Neural progenitor cell (in vitro differentiated cells): Measurements from ENCODE around the gene MT1E. TPM values are rescaled to one million over a fixed set of nuclear protein-coding genes. Genes with fewer than 3 reads are reported as not detected.

Experiments
- DNase-seq: peaks from one replicate; pipeline ENCODE4 v3.0.0-alpha.2; 2016; ENCODE audit warnings: low spot score
- H2AFZ ChIP-seq: fragments of 200-600 bp; sonication (generic); replicated peaks from 2 replicates; pipeline ENCODE4 v1.6.1; 2016; ENCODE audit warnings: antibody characterized with exemption
- H3F3A ChIP-seq: fragments of 200-600 bp; sonication (generic); 2 replicates; pipeline ENCODE4 v1.6.1; 2016; ENCODE audit warnings: antibody characterized with exemption, low read depth
- H3K27ac ChIP-seq: fragments of 200-600 bp; sonication (generic); 2 replicates; pipeline ENCODE4 v1.5.1; 2016; ENCODE audit warnings: mild to moderate bottlenecking
- H3K27me3 ChIP-seq: fragments of 200-600 bp; sonication (generic); 2 replicates; pipeline ENCODE4 v1.6.1; 2016; ENCODE audit warnings: mild to moderate bottlenecking, moderate library complexity
- H3K36me3 ChIP-seq: fragments of 200-600 bp; sonication (generic); 2 replicates; pipeline ENCODE4 v1.5.1; 2016
- H3K4me1 ChIP-seq: fragments of 200-600 bp; sonication (generic); 2 replicates; pipeline ENCODE4 v1.6.1; 2016; ENCODE audit warnings: mixed run types
- H3K4me2 ChIP-seq: fragments of 200-600 bp; sonication (generic); 2 replicates; pipeline ENCODE4 v1.6.1; 2016
- H3K4me3 ChIP-seq: fragments of 200-600 bp; sonication (generic); 2 replicates; pipeline ENCODE4 v1.5.1; 2016
- H3K79me2 ChIP-seq: fragments of 200-600 bp; sonication (generic); 2 replicates; pipeline ENCODE4 v1.6.1; 2016; ENCODE audit warnings: low read depth
- H3K9ac ChIP-seq: fragments of 200-600 bp; sonication (generic); 2 replicates; pipeline ENCODE4 v1.6.1; 2016
- H3K9me3 ChIP-seq: fragments of 200-600 bp; sonication (generic); 2 replicates; pipeline ENCODE4 v1.5.1; 2016; ENCODE audit warnings: low read depth
- H4K20me1 ChIP-seq: fragments of 200-600 bp; sonication (generic); 2 replicates; pipeline ENCODE4 v1.6.1; 2016; ENCODE audit warnings: low read depth
- H3K27ac Mint-ChIP-seq: 3 replicates; pipeline ENCODE4 v1.8.0; 2021; ENCODE audit warnings: mixed read lengths
- H3K27me3 Mint-ChIP-seq: 2 replicates; pipeline ENCODE4 v1.8.0; 2022; ENCODE audit warnings: low read depth, mild to moderate bottlenecking, inconsistent platforms, moderate library complexity, mixed read lengths; ENCODE audit not compliant: insufficient read depth
- H3K36me3 Mint-ChIP-seq: 3 replicates; pipeline ENCODE4 v1.8.0; 2021; ENCODE audit warnings: mixed read lengths
- H3K4me1 Mint-ChIP-seq: 3 replicates; pipeline ENCODE4 v1.8.0; 2021; ENCODE audit warnings: mixed read lengths
- H3K4me3 Mint-ChIP-seq: 3 replicates; pipeline ENCODE4 v1.8.0; 2021; ENCODE audit warnings: mild to moderate bottlenecking, moderate library complexity, mixed read lengths
- H3K9me3 Mint-ChIP-seq: 3 replicates; pipeline ENCODE4 v1.8.0; 2020; ENCODE audit warnings: mixed read lengths
- EZH2 ChIP-seq: fragments of 200-600 bp; sonication (generic); IDR thresholded peaks from 2 replicates; pipeline ENCODE4 v1.6.1; 2017; ENCODE audit warnings: antibody characterized with exemption, mild to moderate bottlenecking, moderate library complexity
- EZH2phosphoT487 ChIP-seq: fragments of 200-600 bp; sonication (generic); IDR thresholded peaks from 2 replicates; pipeline ENCODE4 v1.6.1; 2017; ENCODE audit warnings: antibody characterized with exemption
- total RNA-seq: library from RNA; depleted of rRNA; stranded (reverse); fragments of >200 nt; gene quantifications from 2 replicates; pipeline ENCODE4 v1.2.3, GENCODE V29; 2015; ENCODE audit warnings: low replicate concordance
- TF ChIP-seq, protein P1 (sequence below): fragments of 200-600 bp; sonication (generic); IDR thresholded peaks from 2 replicates; pipeline ENCODE4 v1.5.1; 2017; ENCODE audit warnings: antibody characterized with exemption, mild to moderate bottlenecking

The MT1E gene
- total RNA-seq, 1 donor from 2014 or later: 2.4 TPM

DNA sequence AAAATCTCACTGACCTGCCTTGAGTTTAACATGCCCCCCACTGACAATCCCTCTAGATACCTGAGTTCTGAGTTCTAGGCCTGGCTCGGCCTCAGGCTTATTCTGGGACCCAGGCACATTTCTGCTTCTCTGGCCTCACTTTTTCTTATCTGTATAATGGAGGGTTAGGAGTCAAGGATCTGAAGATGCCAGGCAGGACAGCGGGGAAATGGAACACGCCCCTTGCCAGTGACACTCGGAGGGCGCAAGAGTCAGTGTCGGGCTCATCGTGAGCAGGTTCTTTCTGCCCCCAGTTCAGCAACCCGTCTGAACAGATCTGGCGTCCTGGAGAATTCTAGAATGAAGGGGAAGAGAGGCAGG lies 36.8 kb upstream of the MT1E start:
- H2AFZ ChIP-seq: peak overlapping the region; percentile 85
- Mint-ChIP-seq H3K4me1 (peaks cover 6% of the 10 kb centered on the region), H3K27ac (no peak overlapping the region), H3K27me3 (peaks cover 41% of the 10 kb centered on the region), H3K4me3 (peak overlapping the region; percentile 89), H3K36me3 (peaks cover 3% of the 10 kb centered on the region), H3K9me3 (peaks cover 2% of the 10 kb centered on the region)
- peak overlapping the region; percentile 66 for H3K4me3 ChIP-seq
- no peaks in the 10 kb centered on the region for H3K36me3 ChIP-seq
- no peaks in the 10 kb centered on the region for H3K9me3 ChIP-seq
- no peaks in the 10 kb centered on the region for H3F3A ChIP-seq
- H3K79me2 ChIP-seq: no peaks in the 10 kb centered on the region
- no peak for TF ChIP-seq EZH2
- TF ChIP-seq, protein P1, sequence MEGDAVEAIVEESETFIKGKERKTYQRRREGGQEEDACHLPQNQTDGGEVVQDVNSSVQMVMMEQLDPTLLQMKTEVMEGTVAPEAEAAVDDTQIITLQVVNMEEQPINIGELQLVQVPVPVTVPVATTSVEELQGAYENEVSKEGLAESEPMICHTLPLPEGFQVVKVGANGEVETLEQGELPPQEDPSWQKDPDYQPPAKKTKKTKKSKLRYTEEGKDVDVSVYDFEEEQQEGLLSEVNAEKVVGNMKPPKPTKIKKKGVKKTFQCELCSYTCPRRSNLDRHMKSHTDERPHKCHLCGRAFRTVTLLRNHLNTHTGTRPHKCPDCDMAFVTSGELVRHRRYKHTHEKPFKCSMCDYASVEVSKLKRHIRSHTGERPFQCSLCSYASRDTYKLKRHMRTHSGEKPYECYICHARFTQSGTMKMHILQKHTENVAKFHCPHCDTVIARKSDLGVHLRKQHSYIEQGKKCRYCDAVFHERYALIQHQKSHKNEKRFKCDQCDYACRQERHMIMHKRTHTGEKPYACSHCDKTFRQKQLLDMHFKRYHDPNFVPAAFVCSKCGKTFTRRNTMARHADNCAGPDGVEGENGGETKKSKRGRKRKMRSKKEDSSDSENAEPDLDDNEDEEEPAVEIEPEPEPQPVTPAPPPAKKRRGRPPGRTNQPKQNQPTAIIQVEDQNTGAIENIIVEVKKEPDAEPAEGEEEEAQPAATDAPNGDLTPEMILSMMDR: no peak
- TF ChIP-seq EZH2phosphoT487: no peak
- peaks cover 3% of the 10 kb centered on the region for H3K4me1 ChIP-seq
- no peak overlapping the region for H3K9ac ChIP-seq
- H3K4me2 ChIP-seq: peak overlapping the region; percentile 100
- H3K27ac ChIP-seq: no peak overlapping the region
- peaks cover 11% of the 10 kb centered on the region for H4K20me1 ChIP-seq
- DNase-seq: no peak
- H3K27me3 ChIP-seq: peaks cover 99% of the 10 kb centered on the region

DNA sequence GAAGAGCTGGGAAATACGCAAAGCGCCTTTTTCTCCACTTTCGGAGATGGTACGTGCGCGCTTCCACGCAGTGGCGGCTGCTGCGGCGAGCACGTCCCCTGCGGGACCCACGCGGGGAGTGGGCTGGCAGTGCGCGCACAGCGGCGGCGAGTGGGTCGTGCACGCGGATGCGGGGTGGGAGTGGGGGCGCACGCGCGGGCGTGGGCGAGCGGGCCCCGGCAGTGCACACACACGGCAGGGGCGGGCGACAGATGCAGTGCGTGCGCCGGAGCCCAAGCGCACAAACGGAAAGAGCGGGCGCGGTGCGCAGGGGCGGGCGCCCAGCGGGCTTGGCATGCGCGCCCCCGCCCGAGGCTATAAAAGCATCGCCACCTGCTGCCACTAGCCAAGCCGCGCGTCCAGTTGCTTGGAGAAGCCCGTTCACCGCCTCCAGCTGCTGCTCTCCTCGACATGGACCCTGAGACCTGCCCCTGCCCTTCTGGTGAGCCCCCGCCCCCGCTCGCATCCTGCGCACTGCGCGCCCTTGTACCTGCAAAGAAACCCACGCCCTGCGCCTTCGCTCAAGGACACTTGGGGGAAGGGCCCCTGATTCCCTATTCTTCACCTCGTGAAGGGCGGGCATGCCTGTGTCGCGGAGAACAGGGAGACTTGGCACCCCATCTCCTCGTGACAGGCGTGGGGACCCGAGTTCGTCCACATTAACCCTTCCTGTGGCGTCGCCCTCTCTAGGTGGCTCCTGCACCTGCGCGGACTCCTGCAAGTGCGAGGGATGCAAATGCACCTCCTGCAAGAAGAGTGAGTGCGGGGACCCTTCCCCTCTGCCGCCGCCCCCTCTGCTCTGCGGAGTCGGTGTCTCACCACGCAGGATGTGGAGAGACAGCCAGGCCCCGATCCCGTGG lies 36.2 kb upstream of the MT1E start, which contains the start of gene MT3:
Gene MT3 (plus strand): TSS at position 388 of the 899 bp plus-strand sequence. CDS start 63 bp downstream, at position 451.
- H3K9me3 ChIP-seq: no peaks in the 10 kb centered on the region
- H3K27ac ChIP-seq: no peak within 1 kb of the TSS
- no peaks in the 10 kb centered on the region for H3K79me2 ChIP-seq
- H3F3A ChIP-seq: no peaks in the 10 kb centered on the region
- TF ChIP-seq, protein P1: no peak
- TF ChIP-seq EZH2 (peak; percentile 82), EZH2phosphoT487 (peak; percentile 62)
- DNase-seq: peak; percentile 85
- peak within 1 kb of the TSS; percentile 85 for H2AFZ ChIP-seq
- peak within 1 kb of the TSS; percentile 66 for H3K4me3 ChIP-seq
- no peak within 1 kb of the TSS for H3K9ac ChIP-seq
- peaks cover 95% of the 10 kb centered on the region for H3K27me3 ChIP-seq
- Mint-ChIP-seq H3K36me3 (peaks cover 3% of the 10 kb centered on the region), H3K9me3 (peaks cover 2% of the 10 kb centered on the region), H3K4me1 (peaks cover 6% of the 10 kb centered on the region), H3K27me3 (peaks cover 42% of the 10 kb centered on the region), H3K27ac (no peak within 1 kb of the TSS), H3K4me3 (peak within 1 kb of the TSS; percentile 89)
- H3K4me1 ChIP-seq: peaks cover 3% of the 10 kb centered on the region
- H4K20me1 ChIP-seq: peaks cover 11% of the 10 kb centered on the region
- H3K36me3 ChIP-seq: no peaks in the 10 kb centered on the region
- peak within 1 kb of the TSS; percentile 100 for H3K4me2 ChIP-seq

DNA sequence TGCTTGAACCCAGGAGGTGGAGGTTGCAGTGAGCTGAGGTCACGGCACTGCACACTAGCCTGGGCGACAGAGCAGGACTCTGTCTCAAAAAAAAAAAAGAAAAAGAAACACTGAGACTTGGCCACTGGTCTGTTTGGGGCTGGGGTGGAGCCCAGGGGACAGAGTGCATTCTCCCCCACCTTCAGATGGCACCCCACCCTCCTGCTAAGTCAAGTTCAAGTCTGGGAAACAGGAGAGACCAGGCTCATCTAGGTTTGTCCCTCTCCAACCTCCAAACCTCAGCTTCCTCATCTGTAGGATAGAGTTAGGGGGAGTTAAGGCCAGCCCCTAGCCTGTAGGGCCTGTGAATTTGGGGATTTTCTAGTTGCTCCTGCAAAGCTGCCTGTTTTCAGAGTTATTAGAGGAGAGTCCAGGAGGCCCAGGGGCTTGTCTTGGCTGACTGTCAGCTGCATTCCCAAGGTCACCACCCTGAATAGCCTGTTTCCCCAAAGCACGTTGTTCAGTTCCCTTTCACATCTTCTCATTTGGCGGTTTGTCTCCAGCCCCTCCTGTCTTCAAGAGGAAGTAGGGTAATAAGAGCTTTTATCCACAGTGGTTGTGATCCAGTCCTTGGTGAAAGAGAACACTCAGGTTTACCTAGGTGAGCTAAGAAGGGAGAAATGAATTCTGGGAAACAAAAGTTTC lies 34.1 kb upstream of the MT1E start:
- peaks cover 38% of the 10 kb centered on the region for H3K27me3 Mint-ChIP-seq
- no peaks in the 10 kb centered on the region for H3K36me3 ChIP-seq
- peaks cover 6% of the 10 kb centered on the region for H3K4me1 Mint-ChIP-seq
- no peak overlapping the region for H3K27ac ChIP-seq
- no peak overlapping the region for H3K27ac Mint-ChIP-seq
- DNase-seq: no peak
- H3K9ac ChIP-seq: no peak overlapping the region
- H3K4me2 ChIP-seq: no peak overlapping the region
- no peaks in the 10 kb centered on the region for H3K9me3 ChIP-seq
- peaks cover 2% of the 10 kb centered on the region for H3K9me3 Mint-ChIP-seq
- H3K4me3 ChIP-seq: no peak overlapping the region
- no peak overlapping the region for H3K4me3 Mint-ChIP-seq
- H4K20me1 ChIP-seq: peaks cover 11% of the 10 kb centered on the region
- TF ChIP-seq EZH2 (no peak), EZH2phosphoT487 (no peak)
- TF ChIP-seq, protein P1: no peak
- no peaks in the 10 kb centered on the region for H3K79me2 ChIP-seq
- no peaks in the 10 kb centered on the region for H3F3A ChIP-seq
- peaks cover 93% of the 10 kb centered on the region for H3K27me3 ChIP-seq
- H2AFZ ChIP-seq: no peak overlapping the region
- H3K4me1 ChIP-seq: peaks cover 3% of the 10 kb centered on the region
- peaks cover 3% of the 10 kb centered on the region for H3K36me3 Mint-ChIP-seq
